A673 (cell line): ENCODE results near the gene MEX3D.

Experiments used
- EZH2 ChIP-seq: fragments of 200-600 bp; sonication (generic); IDR thresholded peaks from 2 replicates; pipeline ENCODE4 v1.6.1; 2017; ENCODE audit warnings: borderline replicate concordance, low read depth, mild to moderate bottlenecking, mixed read lengths, antibody characterized with exemption, low read length; ENCODE audit not compliant: poor library complexity, severe bottlenecking
- TF ChIP-seq, protein P1 (sequence below): fragments of 300-800, 200-600 bp; sonication (generic); conservative IDR thresholded peaks from 2 replicates; pipeline ENCODE4 v1.5.1; 2017; ENCODE audit warnings: low read depth, mild to moderate bottlenecking, antibody characterized with exemption, low read length, moderate library complexity, mixed read lengths

DNA sequence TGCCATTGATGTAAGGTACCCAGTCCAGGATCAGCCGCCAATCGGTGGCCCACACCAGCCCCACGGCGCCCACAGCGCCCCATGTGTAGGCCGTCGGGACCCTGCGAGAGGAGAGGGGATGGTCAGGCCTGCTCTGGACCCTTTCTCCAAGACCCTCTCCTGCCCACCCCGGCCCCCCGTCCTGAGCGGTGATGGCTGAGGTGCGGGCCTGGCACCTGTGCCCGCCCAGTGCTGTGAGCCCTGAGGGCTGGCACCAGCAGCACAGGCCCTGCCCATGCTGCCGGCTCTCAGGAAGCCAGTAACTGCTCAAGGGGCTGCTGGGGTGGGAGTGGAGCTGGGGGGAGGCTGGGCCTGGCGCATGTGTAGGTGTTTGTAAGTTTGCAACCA lies 31.3 kb upstream of the MEX3D start:
- TF ChIP-seq EZH2: no peak
- TF ChIP-seq, protein P1, sequence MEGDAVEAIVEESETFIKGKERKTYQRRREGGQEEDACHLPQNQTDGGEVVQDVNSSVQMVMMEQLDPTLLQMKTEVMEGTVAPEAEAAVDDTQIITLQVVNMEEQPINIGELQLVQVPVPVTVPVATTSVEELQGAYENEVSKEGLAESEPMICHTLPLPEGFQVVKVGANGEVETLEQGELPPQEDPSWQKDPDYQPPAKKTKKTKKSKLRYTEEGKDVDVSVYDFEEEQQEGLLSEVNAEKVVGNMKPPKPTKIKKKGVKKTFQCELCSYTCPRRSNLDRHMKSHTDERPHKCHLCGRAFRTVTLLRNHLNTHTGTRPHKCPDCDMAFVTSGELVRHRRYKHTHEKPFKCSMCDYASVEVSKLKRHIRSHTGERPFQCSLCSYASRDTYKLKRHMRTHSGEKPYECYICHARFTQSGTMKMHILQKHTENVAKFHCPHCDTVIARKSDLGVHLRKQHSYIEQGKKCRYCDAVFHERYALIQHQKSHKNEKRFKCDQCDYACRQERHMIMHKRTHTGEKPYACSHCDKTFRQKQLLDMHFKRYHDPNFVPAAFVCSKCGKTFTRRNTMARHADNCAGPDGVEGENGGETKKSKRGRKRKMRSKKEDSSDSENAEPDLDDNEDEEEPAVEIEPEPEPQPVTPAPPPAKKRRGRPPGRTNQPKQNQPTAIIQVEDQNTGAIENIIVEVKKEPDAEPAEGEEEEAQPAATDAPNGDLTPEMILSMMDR: no peak
